Measurements from ENCODE around the gene IPPK. TPM values are rescaled to one million over a fixed set of nuclear protein-coding genes. Genes with fewer than 3 reads are reported as not detected.

IPPK gene
- total and polyA plus RNA-seq, 7 experiments from 2014 or later, result 2.8 to 12.8 (median 7.4) TPM

DNA sequence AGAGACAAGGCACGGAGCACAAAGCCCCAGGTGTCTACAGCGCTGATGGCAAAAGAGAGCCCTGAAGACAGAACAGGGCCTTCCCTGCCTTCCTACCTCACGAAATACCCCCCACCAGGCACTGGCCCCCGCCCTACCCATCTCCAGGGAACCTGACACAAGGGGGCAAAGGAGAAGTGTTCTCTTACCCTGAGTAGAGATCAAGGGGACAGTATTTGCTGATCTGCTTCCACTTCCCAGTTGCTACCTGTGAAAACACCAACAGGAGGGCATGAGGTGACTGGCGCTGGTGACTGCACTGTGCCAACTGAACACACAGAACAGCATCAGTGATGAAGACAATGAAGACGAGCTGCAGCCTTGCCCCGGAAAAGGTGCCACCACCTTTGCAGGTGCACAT is 27.4 kb downstream of the IPPK start:
- H3K27ac Mint-ChIP-seq, result no peak overlapping the region
- no peak overlapping the region for H3K4me3 ChIP-seq (ENCODE audit: low read length)
- intact Hi-C loops (cut with micrococcal nuclease), result no loop called here
- peaks cover 0 to 4% (median 0%) of the 10 kb centered on the region in 7 donors for H3K4me1 Mint-ChIP-seq
- no peaks in the 10 kb centered on the region for H3K4me1 ChIP-seq (ENCODE audit: control insufficient read depth in 2 of 2, insufficient read depth in 2 of 2, low read length in 2 of 2)
- H3K27me3 ChIP-seq (ENCODE audit: control insufficient read depth in 2 of 2, insufficient read depth in 2 of 2, low read length in 2 of 2), result no peaks in the 10 kb centered on the region
- peaks cover 0 to 26% (median 12%) of the 10 kb centered on the region in 11 donors for H3K9me3 Mint-ChIP-seq
- H3K9me3 ChIP-seq (ENCODE audit: control insufficient read depth in 2 of 3, low read length in 3 of 3), result no peaks in the 10 kb centered on the region
- peaks cover 13 to 98% (median 15%) of the 10 kb centered on the region in 3 experiments for H3K36me3 ChIP-seq (ENCODE audit: control insufficient read depth in 2 of 3, insufficient read depth in 3 of 3, low read length in 3 of 3)
- DNase-seq, result no peak
- no peaks in the 10 kb centered on the region for H3K27me3 Mint-ChIP-seq
- POLR2A ChIA-PET, result no interaction called here
- no peak overlapping the region for H3K4me3 Mint-ChIP-seq
- H3K27ac ChIP-seq (ENCODE audit: low read depth, low read length), result no peak overlapping the region
- ATAC-seq, result no peak
- CTCF ChIA-PET, result no interaction called here
- H3K36me3 Mint-ChIP-seq, result peaks cover 37 to 73% (median 47%) of the 10 kb centered on the region in 5 donors

DNA sequence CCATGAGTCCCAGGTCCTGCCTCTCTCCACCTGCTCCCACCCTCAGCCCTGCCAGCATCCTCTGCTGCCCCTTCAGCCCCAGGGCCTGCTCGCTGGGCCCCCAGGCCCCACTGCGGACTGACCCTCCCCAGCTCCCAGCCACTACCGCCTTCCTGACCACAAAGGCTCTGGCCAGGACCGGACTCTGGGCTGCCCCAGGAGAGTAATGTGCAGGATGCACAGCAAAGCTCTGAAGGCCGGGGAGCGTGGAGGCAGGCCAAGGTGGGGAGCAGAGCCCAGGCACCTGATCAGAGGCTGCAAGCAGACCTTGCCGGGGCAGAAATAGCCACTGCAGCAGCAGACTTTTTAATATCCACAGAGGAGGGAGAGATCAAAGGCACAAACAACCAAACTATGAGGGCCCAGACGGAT is 27.9 kb downstream of the IPPK start:
- H3K27ac ChIP-seq (ENCODE audit: low read depth, low read length), result no peak overlapping the region
- intact Hi-C loops (cut with micrococcal nuclease), result no loop called here
- no peak for ATAC-seq

DNA sequence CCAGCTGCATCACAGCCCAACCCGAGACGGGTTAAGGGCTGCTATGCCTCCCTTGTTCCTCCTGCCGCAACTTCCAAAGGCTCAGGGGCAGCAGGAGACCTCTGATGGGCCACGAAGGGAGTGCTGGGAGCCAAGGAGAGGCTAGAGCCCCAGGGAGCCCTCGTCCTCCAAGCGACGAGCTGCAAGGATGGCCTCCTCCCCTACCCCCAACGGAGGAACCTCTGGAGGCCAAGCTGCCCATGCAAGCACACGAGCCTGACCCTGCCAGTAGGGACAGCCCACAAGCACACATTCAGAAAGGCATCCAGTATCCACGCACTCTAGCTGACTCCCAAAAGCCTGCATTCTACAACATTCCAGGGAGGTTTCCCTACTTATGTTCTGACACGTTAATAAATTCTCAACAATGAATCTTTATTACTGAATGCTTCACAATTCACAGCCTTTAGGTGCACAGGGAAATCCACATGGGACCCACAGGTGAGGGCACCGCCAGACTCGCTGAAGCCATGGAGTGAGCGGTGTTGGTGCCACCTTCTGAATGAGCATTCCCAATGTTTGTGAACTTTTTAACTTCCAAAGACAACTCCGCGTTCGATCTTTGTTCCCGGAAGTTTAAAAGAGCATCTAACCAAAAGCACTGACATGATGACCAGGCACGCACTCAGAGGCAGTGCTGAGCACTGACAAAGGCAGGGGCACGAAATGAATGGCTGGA is 28.7 kb downstream of the IPPK start:
- H3K36me3 ChIP-seq (ENCODE audit: control insufficient read depth in 2 of 3, insufficient read depth in 3 of 3, low read length in 3 of 3), result peaks cover 8 to 94% (median 15%) of the 10 kb centered on the region in 3 experiments

More for the DNA sequence above, 27.9 kb downstream of the IPPK start:
- Mint-ChIP-seq H3K9me3 (peaks cover 0 to 21% (median 12%) of the 10 kb centered on the region in 11 donors), H3K4me1 (peaks cover 0 to 3% (median 0%) of the 10 kb centered on the region in 7 donors), H3K36me3 (peaks cover 32 to 72% (median 42%) of the 10 kb centered on the region in 5 donors), H3K4me3 (no peak overlapping the region), H3K27ac (no peak overlapping the region), H3K27me3 (no peaks in the 10 kb centered on the region)
- Histone ChIP-seq H3K27me3 (ENCODE audit: control insufficient read depth in 2 of 2, insufficient read depth in 2 of 2, low read length in 2 of 2) (no peaks in the 10 kb centered on the region), H3K4me3 (ENCODE audit: low read length) (no peak overlapping the region), H3K9me3 (ENCODE audit: control insufficient read depth in 2 of 3, low read length in 3 of 3) (no peaks in the 10 kb centered on the region), H3K36me3 (ENCODE audit: control insufficient read depth in 2 of 3, insufficient read depth in 3 of 3, low read length in 3 of 3) (peaks cover 10 to 98% (median 15%) of the 10 kb centered on the region in 3 experiments), H3K4me1 (ENCODE audit: control insufficient read depth in 2 of 2, insufficient read depth in 2 of 2, low read length in 2 of 2) (no peaks in the 10 kb centered on the region)
- ChIA-PET CTCF (no interaction called here), POLR2A (no interaction called here)
- peak in 1 of 9 donors; percentile 12 for DNase-seq

DNA sequence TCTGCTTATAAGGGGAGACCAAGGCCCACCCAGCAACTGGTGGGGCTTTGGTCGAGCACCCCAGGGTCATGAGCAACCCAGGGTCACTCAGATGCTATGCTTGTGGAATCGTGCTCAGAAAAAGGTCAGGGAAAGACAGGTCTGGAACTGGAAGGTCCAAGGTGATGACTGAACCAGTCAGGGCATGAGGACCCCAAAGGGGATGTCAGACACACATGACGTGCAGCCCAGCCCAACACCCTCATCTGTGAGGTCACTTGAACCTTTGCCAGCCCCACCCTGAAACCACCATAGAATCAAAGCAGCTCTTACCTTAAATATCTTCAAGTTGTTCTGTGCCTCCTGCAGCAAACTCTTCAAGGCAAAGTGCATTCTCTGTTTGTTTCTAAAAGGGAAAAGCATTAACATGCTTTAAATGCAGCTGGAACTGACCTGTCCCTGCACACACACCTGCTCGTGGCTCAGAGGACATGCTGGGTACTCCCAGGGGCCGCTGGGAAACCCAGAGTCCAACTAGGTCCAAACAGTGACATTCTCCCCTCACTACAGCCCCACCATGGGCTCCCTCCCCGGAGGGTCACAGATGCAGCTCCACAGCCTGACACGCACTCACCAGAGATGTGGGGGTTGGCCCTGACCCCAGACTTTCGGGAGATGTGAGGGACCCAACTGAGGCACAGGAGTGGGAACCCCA is 29.4 kb downstream of the IPPK start:
- POLR2A ChIA-PET, result no interaction called here
- Mint-ChIP-seq H3K36me3 (peaks cover 25 to 69% (median 31%) of the 10 kb centered on the region in 5 donors), H3K9me3 (peaks cover 0 to 10% (median 2%) of the 10 kb centered on the region in 11 donors), H3K27ac (no peak overlapping the region), H3K27me3 (no peaks in the 10 kb centered on the region), H3K4me3 (no peak overlapping the region), H3K4me1 (peaks cover 0 to 3% (median 0%) of the 10 kb centered on the region in 7 donors)
- no peak overlapping the region for H3K27ac ChIP-seq (ENCODE audit: low read depth, low read length)
- intact Hi-C loops (cut with micrococcal nuclease), result no loop called here
- no peaks in the 10 kb centered on the region for H3K9me3 ChIP-seq (ENCODE audit: control insufficient read depth in 2 of 3, low read length in 3 of 3)
- H3K4me1 ChIP-seq (ENCODE audit: control insufficient read depth in 2 of 2, insufficient read depth in 2 of 2, low read length in 2 of 2), result no peaks in the 10 kb centered on the region
- no peak for DNase-seq
- CTCF ChIA-PET, result no interaction called here
- peaks cover 1 to 94% (median 15%) of the 10 kb centered on the region in 3 experiments for H3K36me3 ChIP-seq (ENCODE audit: control insufficient read depth in 2 of 3, insufficient read depth in 3 of 3, low read length in 3 of 3)
- no peak overlapping the region for H3K4me3 ChIP-seq (ENCODE audit: low read length)
- no peak for ATAC-seq
- H3K27me3 ChIP-seq (ENCODE audit: control insufficient read depth in 2 of 2, insufficient read depth in 2 of 2, low read length in 2 of 2), result no peaks in the 10 kb centered on the region

More for the DNA sequence above, 28.7 kb downstream of the IPPK start:
- H3K4me3 ChIP-seq (ENCODE audit: low read length), result no peak overlapping the region
- Mint-ChIP-seq H3K4me3 (no peak overlapping the region), H3K4me1 (peaks cover 0 to 3% (median 0%) of the 10 kb centered on the region in 7 donors), H3K27me3 (no peaks in the 10 kb centered on the region), H3K27ac (no peak overlapping the region), H3K36me3 (peaks cover 29 to 70% (median 36%) of the 10 kb centered on the region in 5 donors), H3K9me3 (peaks cover 0 to 17% (median 9%) of the 10 kb centered on the region in 11 donors)
- CTCF ChIA-PET, result no interaction called here
- POLR2A ChIA-PET, result no interaction called here
- no peak overlapping the region for H3K27ac ChIP-seq (ENCODE audit: low read depth, low read length)
- ATAC-seq (no peak), DNase-seq (peak in 1 of 9 donors; percentile 8)
- no peaks in the 10 kb centered on the region for H3K4me1 ChIP-seq (ENCODE audit: control insufficient read depth in 2 of 2, insufficient read depth in 2 of 2, low read length in 2 of 2)
- H3K27me3 ChIP-seq (ENCODE audit: control insufficient read depth in 2 of 2, insufficient read depth in 2 of 2, low read length in 2 of 2), result no peaks in the 10 kb centered on the region
- intact Hi-C loops (cut with micrococcal nuclease), result no loop called here
- no peaks in the 10 kb centered on the region for H3K9me3 ChIP-seq (ENCODE audit: control insufficient read depth in 2 of 3, low read length in 3 of 3)

DNA sequence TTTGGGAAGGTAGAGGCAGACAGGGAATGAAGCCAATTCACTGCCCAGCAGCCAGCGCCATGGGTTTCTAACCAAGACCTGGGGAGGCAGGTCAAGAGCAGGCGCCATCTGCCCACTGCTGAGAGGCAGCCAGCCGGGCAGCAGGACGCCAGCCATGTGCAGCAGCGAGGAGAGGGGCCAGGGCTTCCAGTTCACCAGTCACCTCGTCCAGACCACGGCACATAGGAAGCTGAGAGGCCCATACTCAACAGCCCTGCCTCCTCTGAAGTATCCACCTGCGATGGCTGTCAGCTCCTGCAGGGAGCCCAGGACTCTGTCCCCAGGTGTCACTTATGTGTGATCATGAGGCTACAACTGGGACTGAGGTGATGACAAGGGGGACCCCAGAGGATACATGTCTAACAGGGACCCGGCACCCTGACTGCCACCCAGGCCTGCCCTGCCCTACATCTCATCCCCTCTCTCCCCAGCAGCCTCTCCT is 30.1 kb downstream of the IPPK start:
- peaks cover 0 to 3% (median 0%) of the 10 kb centered on the region in 11 donors for H3K9me3 Mint-ChIP-seq

DNA sequence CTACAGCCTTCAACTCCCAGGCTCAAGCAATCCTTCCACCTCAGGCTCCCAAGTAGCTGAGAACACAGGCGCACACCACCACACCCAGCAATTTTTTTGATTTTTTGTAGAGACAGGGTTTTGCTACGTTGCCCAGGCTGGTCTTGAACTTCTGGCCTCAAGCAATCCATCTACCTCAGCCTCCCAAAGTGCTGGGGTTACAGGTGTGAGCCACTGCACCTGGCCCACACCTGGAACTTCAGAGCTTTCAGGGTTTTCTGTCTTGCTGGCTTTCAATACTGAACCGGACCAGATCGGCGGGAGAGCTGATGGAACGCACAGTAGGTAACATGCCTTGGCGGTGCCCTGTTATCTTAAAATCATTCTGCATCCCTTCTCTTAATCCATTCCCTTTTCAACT is 30.8 kb downstream of the IPPK start:
- Histone ChIP-seq H3K4me1 (ENCODE audit: control insufficient read depth in 2 of 2, insufficient read depth in 2 of 2, low read length in 2 of 2) (no peaks in the 10 kb centered on the region), H3K4me3 (ENCODE audit: low read length) (no peak overlapping the region), H3K27me3 (ENCODE audit: control insufficient read depth in 2 of 2, insufficient read depth in 2 of 2, low read length in 2 of 2) (no peaks in the 10 kb centered on the region), H3K36me3 (ENCODE audit: control insufficient read depth in 2 of 3, insufficient read depth in 3 of 3, low read length in 3 of 3) (peaks cover 0 to 94% (median 9%) of the 10 kb centered on the region in 3 experiments), H3K27ac (ENCODE audit: low read depth, low read length) (no peak overlapping the region), H3K9me3 (ENCODE audit: control insufficient read depth in 2 of 3, low read length in 3 of 3) (no peaks in the 10 kb centered on the region)
- no peak for ATAC-seq
- intact Hi-C loops (cut with micrococcal nuclease), result no loop called here
- POLR2A ChIA-PET, result no interaction called here
- Mint-ChIP-seq H3K27me3 (no peaks in the 10 kb centered on the region), H3K4me1 (peaks cover 0 to 3% (median 0%) of the 10 kb centered on the region in 7 donors), H3K36me3 (peaks cover 15 to 65% (median 22%) of the 10 kb centered on the region in 5 donors), H3K4me3 (no peak overlapping the region), H3K9me3 (no peaks in the 10 kb centered on the region), H3K27ac (no peak overlapping the region)
- CTCF ChIA-PET, result no interaction called here
- no peak for DNase-seq

More for the DNA sequence above, 30.1 kb downstream of the IPPK start:
- H3K27ac Mint-ChIP-seq, result no peak overlapping the region
- H3K27me3 ChIP-seq (ENCODE audit: control insufficient read depth in 2 of 2, insufficient read depth in 2 of 2, low read length in 2 of 2), result no peaks in the 10 kb centered on the region
- no peak overlapping the region for H3K27ac ChIP-seq (ENCODE audit: low read depth, low read length)
- H3K36me3 ChIP-seq (ENCODE audit: control insufficient read depth in 2 of 3, insufficient read depth in 3 of 3, low read length in 3 of 3), result peaks cover 0 to 94% (median 13%) of the 10 kb centered on the region in 3 experiments
- H3K36me3 Mint-ChIP-seq, result peaks cover 20 to 66% (median 23%) of the 10 kb centered on the region in 5 donors
- peaks cover 0 to 3% (median 0%) of the 10 kb centered on the region in 7 donors for H3K4me1 Mint-ChIP-seq
- no peak for DNase-seq
- H3K4me1 ChIP-seq (ENCODE audit: control insufficient read depth in 2 of 2, insufficient read depth in 2 of 2, low read length in 2 of 2), result no peaks in the 10 kb centered on the region
- no peak for ATAC-seq
- ChIA-PET POLR2A (no interaction called here), CTCF (no interaction called here)
- H3K4me3 Mint-ChIP-seq, result no peak overlapping the region
- no peak overlapping the region for H3K4me3 ChIP-seq (ENCODE audit: low read length)
- no peaks in the 10 kb centered on the region for H3K27me3 Mint-ChIP-seq
- intact Hi-C loops (cut with micrococcal nuclease), result no loop called here
- H3K9me3 ChIP-seq (ENCODE audit: control insufficient read depth in 2 of 3, low read length in 3 of 3), result no peaks in the 10 kb centered on the region

Data from naive thymus-derived CD4-positive, alpha-beta T cell (primary cell).